Hematopoietic multipotent progenitor cell (in vitro differentiated cells): ENCODE measurements around the gene RMDN2. TPM values are rescaled to one million over a fixed set of nuclear protein-coding genes. Genes with fewer than 3 reads are reported as not detected.
"Not testable (repeated sequence)": the region's sequence is repeated elsewhere in the genome, so short reads cannot be mapped to it uniquely, and the experiment has no call there.

ENCODE experiments used
- DNase-seq, 3 donors: peaks; one replicate each; pipeline ENCODE4 v3.0.0-alpha.2; 2011 to 2015; ENCODE audit warnings: low read depth in 2 of 3, low spot score in 2 of 3
- total RNA-seq: library from RNA; depleted of rRNA; stranded (reverse); fragments of >200 nt; gene quantifications from one replicate; pipeline ENCODE4 v1.2.3, GENCODE V29; 2012

Gene RMDN2
- total RNA-seq, 1 donor = 1.1 TPM

GRCh38 chr2:37926635-37927034 is 1.5 kb downstream of the RMDN2 start:
- DNase-seq = no peak

GRCh38 chr2:37928377-37928776 is 3.3 kb downstream of the RMDN2 start:
- no peak for DNase-seq

- not testable (repeated sequence) for DNase-seq
These were observed 5.3 kb downstream of the RMDN2 start for GRCh38 chr2:37930392-37930791.

- not testable (repeated sequence) for DNase-seq
These were observed 7.8 kb downstream of the RMDN2 start for GRCh38 chr2:37932873-37933272.

- DNase-seq = peak in 1 of 3 donors; percentile 25
These were observed 9.8 kb downstream of the RMDN2 start for GRCh38 chr2:37934591-37935513.

- DNase-seq = not testable (repeated sequence)
These were observed 12.5 kb downstream of the RMDN2 start for GRCh38 chr2:37937568-37937967.

- DNase-seq = not testable (repeated sequence)
These were observed 16.2 kb downstream of the RMDN2 start for GRCh38 chr2:37941267-37941666.

- DNase-seq = no peak
These were observed 19.2 kb downstream of the RMDN2 start for GRCh38 chr2:37944268-37944667.

GRCh38 chr2:37947306-37947705 is 22.2 kb downstream of the RMDN2 start:
- no peak for DNase-seq

GRCh38 chr2:37962018-37962739 is 37.1 kb downstream of the RMDN2 start:
- not testable (repeated sequence) for DNase-seq

- DNase-seq = not testable (repeated sequence)
These were observed 37.6 kb downstream of the RMDN2 start for GRCh38 chr2:37962740-37963121.

- not testable (repeated sequence) for DNase-seq
These were observed 38.8 kb downstream of the RMDN2 start for GRCh38 chr2:37963901-37964300.

GRCh38 chr2:37966326-37966725 is 41.2 kb downstream of the RMDN2 start:
- DNase-seq = no peak

GRCh38 chr2:37969731-37970130 is 44.6 kb downstream of the RMDN2 start:
- no peak for DNase-seq

- DNase-seq = no peak
These were observed 46.9 kb downstream of the RMDN2 start for GRCh38 chr2:37971971-37972370.

GRCh38 chr2:37973615-37974353 is 48.7 kb downstream of the RMDN2 start:
- DNase-seq = no peak

- DNase-seq = no peak
These were observed 50.7 kb downstream of the RMDN2 start for GRCh38 chr2:37975808-37976207.

- DNase-seq = no peak
These were observed 51.3 kb downstream of the RMDN2 start for GRCh38 chr2:37976411-37976810.

GRCh38 chr2:37982147-37982582 is 57.1 kb downstream of the RMDN2 start:
- peak; percentile 18 to 54 (median 39) for DNase-seq

GRCh38 chr2:37982847-37983246 is 57.8 kb downstream of the RMDN2 start:
- no peak for DNase-seq

GRCh38 chr2:37983719-37984118 is 58.6 kb downstream of the RMDN2 start:
- no peak for DNase-seq
